GM12892 (cell line): ENCODE data around the gene TPPP2.
"Not testable (repeated sequence)": the region's sequence is repeated elsewhere in the genome, so short reads cannot be mapped to it uniquely, and the experiment has no call there.

ENCODE experiments used
- DNase-seq: peaks from one replicate; pipeline ENCODE4 v3.0.0; 2011; ENCODE audit not compliant: insufficient read length
- FAIRE-seq: peaks from 2 replicates; lab custom pipeline; 2011; peaks lifted over from hg19 to GRCh38; lab: Jason Lieb, UNC
- POLR2A ChIP-seq: IDR thresholded peaks from 2 replicates; pipeline ENCODE4 v1.6.1; 2011; ENCODE audit warnings: low read depth, low read length, control low read depth
- POLR2AphosphoS5 ChIP-seq: IDR thresholded peaks from 2 replicates; pipeline ENCODE4 v1.6.1; 2011; ENCODE audit warnings: low read depth, low read length, control low read depth
- TAF1 ChIP-seq: IDR thresholded peaks from 2 replicates; pipeline ENCODE4 v1.6.1; 2011; ENCODE audit warnings: low read depth, mild to moderate bottlenecking, control low read depth, low read length, borderline replicate concordance

The TPPP2 gene

GRCh38 chr14:21032326-21033132 lies 2.5 kb downstream of the TPPP2 start:
- no peak for DNase-seq
- no peak for TF ChIP-seq POLR2AphosphoS5
- TF ChIP-seq POLR2A = no peak
- FAIRE-seq = no peak

- FAIRE-seq (no peak), DNase-seq (no peak)
- no peak for TF ChIP-seq POLR2AphosphoS5
- no peak for TF ChIP-seq TAF1
- TF ChIP-seq POLR2A = no peak
These were observed 3.2 kb downstream of the TPPP2 start for GRCh38 chr14:21033133-21033698.

- FAIRE-seq (no peak), DNase-seq (no peak)
- TF ChIP-seq POLR2A = no peak
- no peak for TF ChIP-seq POLR2AphosphoS5
- no peak for TF ChIP-seq TAF1
These were observed 4.7 kb downstream of the TPPP2 start, which contains the start of gene RNASE13 for GRCh38 chr14:21034707-21035106. Gene RNASE13 (minus strand): TSS chr14:21034807. CDS start chr14:21034288, 519 bp downstream.

GRCh38 chr14:21036751-21037150 lies 6.7 kb downstream of the TPPP2 start:
- no peak for FAIRE-seq

GRCh38 chr14:21037156-21037555 lies 7.1 kb downstream of the TPPP2 start:
- TF ChIP-seq POLR2A = no peak
- no peak for TF ChIP-seq POLR2AphosphoS5
- no peak for TF ChIP-seq TAF1
- FAIRE-seq (no peak), DNase-seq (no peak)

More at GRCh38 chr14:21036751-21037150, 6.7 kb downstream of the TPPP2 start:
- no peak for TF ChIP-seq TAF1
- TF ChIP-seq POLR2AphosphoS5 = no peak
- TF ChIP-seq POLR2A = no peak
- DNase-seq = no peak

- FAIRE-seq (no peak), DNase-seq (no peak)
- no peak for TF ChIP-seq POLR2A
- TF ChIP-seq TAF1 = no peak
- no peak for TF ChIP-seq POLR2AphosphoS5
These were observed 8.7 kb downstream of the TPPP2 start for GRCh38 chr14:21038441-21039422.

- no peak for TF ChIP-seq TAF1
- no peak for TF ChIP-seq POLR2AphosphoS5
- TF ChIP-seq POLR2A = no peak
- DNase-seq (no peak), FAIRE-seq (peak; percentile 60)
These were observed 9.8 kb downstream of the TPPP2 start for GRCh38 chr14:21039585-21040369.

GRCh38 chr14:21040370-21040925 lies 10.4 kb downstream of the TPPP2 start:
- no peak for FAIRE-seq
- TF ChIP-seq POLR2AphosphoS5 (no peak), POLR2A (no peak), TAF1 (no peak)
- no peak for DNase-seq

- not testable (repeated sequence) for DNase-seq, FAIRE-seq
These were observed 10.9 kb downstream of the TPPP2 start for GRCh38 chr14:21040941-21041340.

- no peak for FAIRE-seq
These were observed 11.8 kb downstream of the TPPP2 start, which contains the start of gene RNASE7 for GRCh38 chr14:21041676-21042433. Gene RNASE7 (plus strand): TSS chr14:21042362. CDS start chr14:21042993, 631 bp downstream.

More at GRCh38 chr14:21041676-21042433, 11.8 kb downstream of the TPPP2 start, which contains the start of gene RNASE7:
- TF ChIP-seq TAF1 (no peak), POLR2A (no peak), POLR2AphosphoS5 (no peak)
- DNase-seq = no peak
